Choroid plexus epithelial cell (primary cell): ENCODE measurements around the gene ARID5B.

Source experiments
- DNase-seq: peaks from one replicate; pipeline ENCODE4 v3.0.0-alpha.2; 2010; ENCODE audit warnings: low read depth
- H3K4me3 ChIP-seq: 2 replicates; pipeline ENCODE4 v1.5.1; 2011; ENCODE audit warnings: low read depth, mild to moderate bottlenecking, control low read depth, low read length, moderate library complexity
- CTCF ChIP-seq: conservative IDR thresholded peaks from 2 replicates; pipeline ENCODE4 v1.5.1; 2011; ENCODE audit warnings: low read depth, mild to moderate bottlenecking, control low read depth, inconsistent platforms, low read length, moderate library complexity

ARID5B gene

DNA sequence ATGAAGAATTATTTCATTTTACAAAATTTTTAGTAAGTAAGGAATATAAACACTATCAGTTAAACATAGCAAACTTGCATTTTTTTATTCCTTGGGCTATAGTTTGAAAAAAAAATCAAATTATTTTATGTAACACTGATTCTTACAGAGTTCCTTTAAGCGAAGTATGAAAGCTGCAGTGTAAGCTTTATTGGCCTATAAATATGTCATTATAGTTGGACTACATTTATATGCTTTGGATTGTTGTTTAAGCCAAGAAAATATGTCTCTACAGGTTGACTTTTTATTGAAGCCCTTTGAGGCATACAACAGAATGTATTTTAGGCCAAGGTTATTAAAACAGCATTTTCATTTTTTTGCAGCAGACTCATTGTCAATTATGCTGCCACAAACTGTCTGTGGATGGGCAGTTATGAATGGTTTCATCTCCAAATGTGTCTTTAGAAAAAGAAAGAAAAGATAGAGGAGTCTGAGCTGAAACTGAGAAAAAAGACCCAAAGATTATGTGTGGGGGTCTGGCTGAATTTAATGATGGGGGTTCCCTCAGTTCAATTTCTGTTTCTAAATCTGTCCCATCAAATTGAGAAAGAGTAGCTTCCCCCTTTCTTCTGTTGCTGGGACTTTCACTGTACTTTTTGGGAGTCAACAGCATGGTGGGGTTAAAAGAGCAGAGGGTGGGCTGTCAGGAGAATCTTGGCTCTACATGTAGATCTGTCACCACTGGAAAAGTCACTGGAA lies 43.1 kb downstream of the ARID5B start:
- no peak overlapping the region for H3K4me3 ChIP-seq
- no peak for TF ChIP-seq CTCF
- no peak for DNase-seq

DNA sequence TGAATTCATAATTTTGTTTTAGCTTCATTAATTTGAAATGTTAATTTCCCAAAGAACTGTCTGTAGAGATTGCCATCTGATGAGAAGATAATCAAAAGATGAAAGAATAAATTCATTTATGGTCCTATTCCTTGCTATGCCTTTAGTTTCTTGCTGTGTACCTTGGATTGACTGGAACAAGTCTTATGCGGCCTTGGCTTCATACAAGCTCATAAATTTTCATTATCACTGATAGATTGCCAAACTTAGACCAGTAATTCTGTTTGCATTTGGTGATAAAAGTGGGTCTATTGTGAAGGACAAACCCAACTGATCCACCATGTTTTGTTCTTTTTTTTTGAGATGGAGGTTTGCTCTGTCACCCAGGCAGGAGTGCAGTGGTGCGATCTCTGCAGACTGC lies 48.2 kb downstream of the ARID5B start:
- no peak for DNase-seq
- no peak overlapping the region for H3K4me3 ChIP-seq
- no peak for TF ChIP-seq CTCF

DNA sequence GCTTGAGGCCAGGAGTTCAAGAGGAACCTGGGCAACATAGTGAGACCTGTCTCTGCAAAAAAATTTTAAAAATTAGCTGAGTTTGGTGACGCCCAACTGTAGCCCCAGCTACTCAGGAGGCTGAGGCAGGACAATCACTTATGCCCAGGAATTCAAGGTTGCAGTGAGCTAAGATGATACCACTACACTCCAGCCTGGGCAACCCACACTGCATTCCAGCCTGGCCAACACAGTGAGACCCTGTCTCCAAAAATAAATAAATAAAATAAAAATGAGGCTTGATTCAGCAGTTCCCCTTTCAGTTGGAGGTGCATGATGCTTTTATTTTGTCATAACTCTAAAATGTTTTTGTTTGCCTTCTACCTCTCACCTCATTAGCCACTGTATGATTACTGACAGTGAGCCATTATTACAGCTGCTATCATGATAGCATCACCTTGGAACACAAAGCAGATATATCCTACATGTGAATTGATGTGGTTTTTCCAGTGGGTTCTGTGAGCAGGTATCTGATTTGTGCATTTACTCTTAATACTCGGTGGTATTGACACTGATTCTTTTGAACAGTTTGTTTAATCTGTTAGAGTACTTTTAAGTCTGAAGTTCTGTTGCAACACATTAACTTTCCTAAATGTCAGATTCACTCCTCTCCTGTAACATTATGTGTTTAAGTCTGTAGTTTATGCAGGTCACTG lies 49.1 kb downstream of the ARID5B start:
- no peak overlapping the region for H3K4me3 ChIP-seq
- DNase-seq = no peak
- no peak for TF ChIP-seq CTCF

GRCh38 chr10:61951144-61951483 lies 49.6 kb downstream of the ARID5B start:
- no peak overlapping the region for H3K4me3 ChIP-seq
- no peak for DNase-seq
- no peak for TF ChIP-seq CTCF

- no peak for DNase-seq
- no peak overlapping the region for H3K4me3 ChIP-seq
- no peak for TF ChIP-seq CTCF
Measured at GRCh38 chr10:61952028-61952674, 50.7 kb downstream of the ARID5B start.

- no peak for DNase-seq
- TF ChIP-seq CTCF = no peak
Measured at GRCh38 chr10:61953183-61953582, 51.7 kb downstream of the ARID5B start.

GRCh38 chr10:61957806-61958205 lies 56.3 kb downstream of the ARID5B start:
- no peak for DNase-seq
- no peak overlapping the region for H3K4me3 ChIP-seq
- TF ChIP-seq CTCF = no peak

More at GRCh38 chr10:61953183-61953582, 51.7 kb downstream of the ARID5B start:
- no peak overlapping the region for H3K4me3 ChIP-seq
